Measurements from ENCODE around the gene ZBTB20.

Gene ZBTB20

DNA sequence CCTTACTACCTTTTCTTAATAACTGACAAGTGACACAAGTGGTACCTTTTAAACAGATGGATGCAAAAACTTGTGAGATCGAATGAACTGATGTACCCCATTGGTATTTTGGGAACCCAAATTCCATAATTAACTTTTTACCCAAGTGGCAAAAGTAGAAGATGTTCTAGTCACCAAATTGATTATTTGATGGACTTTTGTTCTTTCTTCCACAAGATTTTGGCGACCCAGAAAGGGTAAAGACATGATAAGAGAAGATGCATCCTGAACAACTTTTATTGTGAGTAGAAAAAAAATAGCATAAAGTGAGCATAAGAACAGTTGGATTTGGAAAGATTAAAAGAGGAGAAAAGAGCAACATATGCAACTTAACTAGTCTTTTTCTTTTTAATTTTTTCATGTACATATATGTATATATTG lies 693.7 kb downstream of the ZBTB20 start:
- DNase-seq, result no peak

DNA sequence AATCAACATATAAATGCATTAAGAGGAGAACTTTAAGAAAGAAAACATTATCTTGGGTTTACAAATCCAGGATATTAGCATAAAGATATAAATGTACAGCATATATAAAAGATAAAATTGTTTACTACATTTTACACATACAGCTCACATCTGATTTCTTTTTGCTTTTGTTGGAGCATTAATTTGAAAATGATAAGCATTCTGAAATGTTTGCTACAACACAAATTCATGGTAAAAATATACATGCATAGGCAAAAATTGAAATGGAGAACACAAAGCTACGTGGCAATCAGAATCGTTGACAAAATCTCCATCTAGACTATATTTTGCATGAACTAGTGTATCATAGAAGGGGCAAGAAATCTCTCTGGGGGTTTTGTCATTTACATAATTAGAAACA lies 694.2 kb downstream of the ZBTB20 start:
- no peak for DNase-seq

DNA sequence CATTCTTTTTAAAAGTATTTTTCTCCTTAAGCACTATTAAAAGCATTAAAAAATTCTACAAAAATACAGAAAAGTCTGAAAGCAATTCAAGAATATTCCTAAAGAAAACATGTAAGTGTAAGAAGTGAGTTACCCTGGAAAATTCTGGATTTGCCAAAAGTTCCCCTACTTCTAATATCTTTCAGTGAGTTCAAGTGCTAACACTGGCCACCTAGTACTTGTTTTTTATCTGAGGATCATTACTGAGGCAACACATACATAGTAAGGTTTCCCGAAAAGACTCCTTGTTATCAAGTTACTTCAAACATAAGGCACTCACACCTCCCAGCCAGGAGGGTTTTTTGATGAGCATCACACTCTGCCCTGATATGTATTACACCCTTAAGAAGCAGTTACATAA lies 694.8 kb downstream of the ZBTB20 start:
- no peak for DNase-seq

GRCh38 chr3:114451561-114452018 lies 695.5 kb downstream of the ZBTB20 start:
- no peak for DNase-seq

- no peak for DNase-seq
Measured at GRCh38 chr3:114451051-114451451, 696.0 kb downstream of the ZBTB20 start.

GRCh38 chr3:114450008-114450596 lies 697.0 kb downstream of the ZBTB20 start:
- no peak for DNase-seq

DNA sequence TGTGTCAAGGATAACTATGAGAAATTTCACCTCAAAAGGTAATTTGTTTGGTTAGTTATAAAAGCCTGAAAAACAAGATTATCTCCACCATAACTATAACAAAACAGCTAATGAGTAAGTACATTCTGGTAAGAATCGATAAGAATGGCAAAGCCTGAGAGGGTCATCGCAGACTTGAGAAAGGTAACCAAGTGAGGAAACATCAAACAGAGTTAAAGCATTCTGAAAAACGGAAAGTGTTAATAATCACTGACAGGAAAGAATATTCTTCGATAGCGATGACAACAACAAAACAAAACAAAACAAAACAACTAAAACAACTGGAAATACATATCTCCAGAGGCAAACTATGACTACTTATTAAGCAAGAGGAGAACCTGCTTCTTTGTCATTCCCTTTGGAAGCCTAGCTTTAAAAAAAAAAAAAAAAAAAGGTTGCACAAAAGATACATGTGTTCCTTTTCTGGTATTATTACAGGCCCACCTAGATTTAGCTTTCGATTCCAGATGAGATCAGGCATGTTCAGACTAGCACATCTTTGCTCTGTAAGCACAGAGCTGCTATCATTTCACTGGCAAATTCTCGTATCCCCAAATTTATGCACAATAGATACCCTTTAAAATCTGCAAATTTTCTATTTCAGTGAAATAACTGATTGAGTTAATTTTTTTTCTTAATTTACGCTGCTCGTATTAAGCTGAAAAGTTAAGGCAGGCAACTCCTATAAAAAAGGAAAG lies 697.6 kb downstream of the ZBTB20 start:
- no peak for DNase-seq

DNA sequence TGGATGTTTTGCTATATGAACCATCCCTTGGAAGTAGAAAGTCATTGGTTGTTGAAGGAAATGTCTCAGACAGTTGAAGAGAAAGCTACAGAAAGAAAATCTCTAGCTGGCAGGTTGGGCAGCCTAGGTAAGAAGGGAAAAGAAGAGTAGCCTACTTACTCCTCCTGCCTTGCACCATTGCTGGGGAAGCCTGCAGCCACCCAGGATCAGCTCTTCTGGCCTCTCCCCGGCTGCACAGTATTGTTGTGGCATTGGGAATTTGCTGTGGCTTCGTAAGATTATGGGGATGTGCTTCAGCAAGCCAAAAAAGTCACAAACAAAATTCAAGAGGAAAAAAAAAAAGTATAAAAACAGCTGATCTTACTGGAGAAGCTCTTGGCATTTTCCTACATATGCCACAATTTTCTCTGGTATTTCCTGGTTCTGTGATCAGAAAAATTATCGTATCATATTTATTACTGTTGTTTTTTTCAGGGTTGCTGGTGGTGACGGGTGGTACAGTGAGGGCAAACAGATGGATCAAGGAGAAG lies 699.1 kb downstream of the ZBTB20 start:
- no peak for DNase-seq

DNA sequence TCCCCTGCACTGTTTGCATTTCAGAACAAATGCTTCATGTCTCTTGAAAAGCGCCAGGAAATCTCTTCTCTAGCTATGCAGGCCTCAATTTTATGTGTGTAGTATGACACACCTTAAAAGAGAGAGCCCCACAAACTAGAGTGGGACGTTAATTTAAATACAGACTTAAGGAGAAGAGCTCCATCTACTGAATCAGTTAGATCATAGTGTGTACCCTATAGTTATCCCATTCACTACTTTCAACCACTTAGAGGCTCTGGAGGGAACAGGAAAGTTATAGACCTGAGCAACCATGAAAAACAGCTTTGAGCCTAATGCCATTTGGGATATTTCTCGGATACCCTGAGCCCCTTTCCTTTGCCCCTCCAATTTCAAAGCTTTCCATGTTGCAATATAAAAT lies 699.5 kb downstream of the ZBTB20 start:
- no peak for DNase-seq

- no peak for DNase-seq
Measured at GRCh38 chr3:114446600-114446999, 700.5 kb downstream of the ZBTB20 start.

- no peak for DNase-seq
Measured at GRCh38 chr3:114445233-114445632, 701.9 kb downstream of the ZBTB20 start.

DNA sequence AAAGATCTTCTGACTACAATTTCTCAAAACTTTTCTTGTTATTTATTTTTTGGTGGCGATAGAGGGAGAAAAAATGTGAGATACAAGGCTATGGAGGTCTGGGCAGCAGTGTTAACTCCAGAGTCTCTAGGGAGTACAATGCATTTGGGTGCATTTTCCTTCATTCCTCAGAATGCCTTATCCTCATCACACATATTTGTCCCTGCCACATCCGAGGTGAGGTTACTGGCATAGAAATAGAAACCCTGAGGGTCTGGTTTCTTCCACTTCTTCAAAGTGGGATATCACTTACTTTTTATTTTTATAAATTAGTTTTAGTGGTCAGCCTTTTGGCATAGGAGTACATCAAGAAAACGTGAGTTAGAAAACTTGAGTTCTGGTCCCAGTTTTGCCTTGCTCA lies 702.9 kb downstream of the ZBTB20 start:
- no peak for DNase-seq

GRCh38 chr3:114442246-114442645 lies 704.8 kb downstream of the ZBTB20 start:
- DNase-seq, result peak; percentile 20

DNA sequence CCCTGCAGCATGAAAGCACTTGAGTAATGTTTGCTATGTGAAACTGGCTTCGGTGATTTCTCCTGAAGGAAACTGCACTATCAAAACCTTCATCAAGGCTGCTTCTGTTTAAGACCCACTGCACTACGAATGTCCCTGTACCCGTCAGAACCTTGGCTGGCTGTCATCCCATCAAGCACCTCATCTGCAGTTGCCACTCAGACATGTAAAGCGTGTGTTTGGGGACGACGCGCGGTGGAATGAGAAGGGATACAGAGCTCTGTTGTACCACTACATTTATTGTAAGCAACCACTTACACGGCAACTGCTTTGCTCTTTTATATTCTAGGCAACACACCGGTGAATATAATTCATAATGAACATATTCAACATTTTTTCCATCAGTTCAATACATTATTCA lies 705.7 kb downstream of the ZBTB20 start:
- no peak for DNase-seq

DNA sequence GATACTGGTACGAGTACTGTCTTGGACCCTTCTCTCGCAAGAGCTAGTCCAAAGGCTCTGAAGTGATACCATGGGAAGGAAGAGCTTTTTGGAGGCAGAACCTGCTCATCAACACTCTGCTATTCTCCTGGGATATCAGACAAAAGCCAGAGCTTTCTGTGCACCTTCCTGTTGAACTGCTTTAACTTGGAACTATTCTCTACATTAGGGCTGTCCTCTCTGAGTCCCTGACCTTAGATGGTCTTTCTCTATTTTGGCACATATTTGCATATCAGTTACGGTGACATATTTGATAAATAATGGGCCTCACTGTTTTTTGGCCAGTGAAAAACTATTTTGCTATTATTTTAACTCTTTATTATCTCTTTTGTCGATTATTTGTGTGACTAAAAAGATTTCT lies 706.4 kb downstream of the ZBTB20 start:
- DNase-seq, result no peak

GRCh38 chr3:114439284-114439683 lies 707.8 kb downstream of the ZBTB20 start:
- DNase-seq, result peak; percentile 33

DNA sequence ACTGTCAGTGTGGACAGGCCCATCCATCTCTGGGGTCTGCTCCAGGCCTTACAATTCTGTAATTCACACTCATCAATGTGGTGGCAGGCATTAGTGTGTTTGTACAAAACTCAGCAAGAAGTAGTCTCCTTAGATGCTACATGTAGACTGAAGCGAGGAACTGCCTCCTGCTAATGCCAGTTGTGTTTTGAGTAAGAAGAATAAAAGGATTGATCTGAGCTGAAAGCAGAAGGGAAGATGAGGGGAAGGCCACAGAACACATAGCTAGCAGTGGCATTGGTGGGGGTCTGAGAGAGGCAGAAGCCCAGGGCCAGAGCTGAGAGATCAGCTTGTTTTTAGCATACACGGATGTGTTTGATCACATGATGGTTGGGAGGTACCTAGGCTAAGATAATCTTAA lies 709.2 kb downstream of the ZBTB20 start:
- DNase-seq, result no peak

- DNase-seq, result no peak
Measured at GRCh38 chr3:114436182-114436581, 710.9 kb downstream of the ZBTB20 start.

DNA sequence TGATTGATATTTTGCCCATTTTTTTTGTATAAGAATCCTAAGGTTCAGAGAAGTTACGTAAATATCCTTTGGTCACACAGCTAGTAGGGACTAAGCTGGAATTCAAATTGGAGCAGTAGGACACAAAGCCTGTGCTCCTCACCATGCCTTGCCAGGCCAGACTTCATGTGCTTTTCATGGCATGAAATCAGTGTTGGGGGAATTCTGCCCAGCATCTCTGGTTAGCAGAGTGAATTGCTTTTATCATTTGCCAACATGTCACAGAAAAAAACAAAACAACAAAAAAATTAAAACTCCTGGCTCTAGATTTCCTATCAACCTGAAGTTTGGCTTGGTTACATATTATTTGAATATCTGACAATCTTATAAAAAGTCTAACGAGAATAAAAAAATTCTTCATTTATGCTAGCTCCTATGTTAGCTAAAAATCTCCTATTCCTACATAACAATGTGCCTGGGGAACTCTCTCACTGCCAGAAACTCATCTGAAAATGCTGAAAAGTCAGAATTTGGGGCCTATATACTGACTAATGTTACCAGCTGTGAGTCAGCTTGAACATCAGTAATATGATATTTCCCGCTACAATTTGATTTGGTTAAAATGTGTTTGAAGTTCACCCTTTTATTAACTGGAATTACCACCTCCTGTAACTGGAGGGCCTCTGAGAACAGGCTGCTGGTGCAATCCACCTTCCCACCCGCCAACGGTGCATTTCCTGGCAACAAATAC lies 711.5 kb downstream of the ZBTB20 start:
- DNase-seq, result no peak

GRCh38 chr3:114432310-114432709 lies 714.8 kb downstream of the ZBTB20 start:
- DNase-seq, result no peak

GRCh38 chr3:114428044-114428595 lies 719.0 kb downstream of the ZBTB20 start:
- DNase-seq, result no peak

DNA sequence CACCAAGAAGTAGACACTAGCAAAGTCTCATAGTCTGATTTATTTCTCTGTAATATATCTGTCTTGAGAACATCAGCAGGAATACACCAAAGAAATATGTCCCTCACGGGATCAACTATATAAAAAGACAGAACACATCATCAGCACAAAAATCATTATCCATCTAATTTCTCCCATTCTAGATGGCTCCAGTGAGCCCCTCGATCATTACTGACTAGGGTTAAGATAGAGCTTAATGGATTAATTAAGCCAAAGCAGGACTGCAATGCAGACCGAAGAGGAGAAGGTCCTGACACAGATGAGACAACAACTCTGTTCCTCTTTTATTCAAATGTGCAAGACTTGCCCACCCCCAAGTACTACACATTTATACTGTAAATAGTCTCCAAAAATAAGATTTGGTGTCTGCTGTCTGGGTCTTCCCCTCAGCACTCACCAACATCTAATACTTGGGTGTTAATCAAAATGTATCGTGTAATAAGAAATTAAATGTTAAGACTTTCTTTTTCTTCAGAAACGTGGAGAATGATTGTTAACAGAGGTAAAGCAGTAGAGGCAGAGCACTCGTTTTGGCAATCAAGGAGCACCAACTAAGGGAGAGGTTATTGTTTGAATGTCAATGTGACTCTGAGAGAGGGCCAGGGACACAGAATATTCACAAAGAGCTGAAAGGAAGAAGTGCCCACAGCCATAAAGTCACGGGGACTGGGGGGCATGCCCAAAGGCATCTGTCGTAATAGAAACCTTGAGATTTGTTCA lies 719.6 kb downstream of the ZBTB20 start:
- DNase-seq, result no peak

DNA sequence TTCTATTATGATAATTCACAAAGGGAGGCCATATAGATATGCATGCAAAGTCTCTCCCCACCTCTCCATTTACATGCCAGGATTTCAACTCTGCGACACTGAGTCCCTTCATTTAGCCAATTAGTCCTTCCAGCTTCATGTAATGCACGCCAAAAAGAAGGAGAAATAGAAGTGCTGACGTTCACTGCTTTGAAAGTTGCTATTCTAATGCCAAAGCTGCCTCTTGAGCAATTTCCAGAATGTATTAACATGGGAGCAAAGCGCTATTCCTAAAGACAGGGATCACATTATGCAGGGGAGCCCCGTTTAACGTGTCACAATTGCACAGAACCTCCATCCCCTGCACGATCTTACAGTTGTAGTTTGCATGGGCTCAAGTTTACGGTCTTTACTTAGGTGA lies 722.8 kb downstream of the ZBTB20 start:
- no peak for DNase-seq

Measured in fibroblast of skin of right quadriceps (primary cell).